ENCODE measurements around the gene ST6GALNAC2.
"Not testable (repeated sequence)": the region's sequence is repeated elsewhere in the genome, so short reads cannot be mapped to it uniquely, and the experiment has no call there.

The ST6GALNAC2 gene

GRCh38 chr17:76570877-76571471, 14.7 kb downstream of the ST6GALNAC2 start:
- no peak for DNase-seq

GRCh38 chr17:76570457-76570856, 15.2 kb downstream of the ST6GALNAC2 start:
- DNase-seq = no peak

GRCh38 chr17:76569607-76570279, 15.9 kb downstream of the ST6GALNAC2 start:
- DNase-seq = peak in 50 of 56 donors; percentile 17 to 85 (median 58)

DNA sequence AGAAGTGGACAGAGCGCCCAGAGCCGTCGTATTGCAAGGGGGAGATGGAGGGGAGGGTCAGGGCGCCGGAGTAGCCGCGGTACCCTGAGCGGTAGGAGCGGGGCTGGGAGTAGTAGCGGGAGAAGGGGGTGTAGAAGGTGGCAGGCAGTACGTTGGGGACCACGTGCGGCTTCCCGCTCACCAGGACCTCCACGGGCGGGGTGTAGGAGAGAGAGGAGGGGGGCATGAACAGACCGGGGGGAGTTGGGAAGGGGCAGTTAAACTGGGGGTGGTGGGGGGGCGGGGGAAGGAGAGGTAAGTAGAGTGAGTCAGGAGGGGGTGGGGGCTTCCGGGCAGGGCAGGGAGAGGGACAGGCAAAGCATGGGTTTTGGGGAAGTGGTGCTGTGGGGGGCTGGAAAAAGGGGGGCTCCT, 16.8 kb downstream of the ST6GALNAC2 start:
- no peak for DNase-seq

- DNase-seq = no peak
Observed at GRCh38 chr17:76567634-76568432, 17.8 kb downstream of the ST6GALNAC2 start.

GRCh38 chr17:76566988-76567431, 18.6 kb downstream of the ST6GALNAC2 start:
- no peak for DNase-seq

- no peak for DNase-seq
Observed at GRCh38 chr17:76566613-76566943, 19.1 kb downstream of the ST6GALNAC2 start.

DNA sequence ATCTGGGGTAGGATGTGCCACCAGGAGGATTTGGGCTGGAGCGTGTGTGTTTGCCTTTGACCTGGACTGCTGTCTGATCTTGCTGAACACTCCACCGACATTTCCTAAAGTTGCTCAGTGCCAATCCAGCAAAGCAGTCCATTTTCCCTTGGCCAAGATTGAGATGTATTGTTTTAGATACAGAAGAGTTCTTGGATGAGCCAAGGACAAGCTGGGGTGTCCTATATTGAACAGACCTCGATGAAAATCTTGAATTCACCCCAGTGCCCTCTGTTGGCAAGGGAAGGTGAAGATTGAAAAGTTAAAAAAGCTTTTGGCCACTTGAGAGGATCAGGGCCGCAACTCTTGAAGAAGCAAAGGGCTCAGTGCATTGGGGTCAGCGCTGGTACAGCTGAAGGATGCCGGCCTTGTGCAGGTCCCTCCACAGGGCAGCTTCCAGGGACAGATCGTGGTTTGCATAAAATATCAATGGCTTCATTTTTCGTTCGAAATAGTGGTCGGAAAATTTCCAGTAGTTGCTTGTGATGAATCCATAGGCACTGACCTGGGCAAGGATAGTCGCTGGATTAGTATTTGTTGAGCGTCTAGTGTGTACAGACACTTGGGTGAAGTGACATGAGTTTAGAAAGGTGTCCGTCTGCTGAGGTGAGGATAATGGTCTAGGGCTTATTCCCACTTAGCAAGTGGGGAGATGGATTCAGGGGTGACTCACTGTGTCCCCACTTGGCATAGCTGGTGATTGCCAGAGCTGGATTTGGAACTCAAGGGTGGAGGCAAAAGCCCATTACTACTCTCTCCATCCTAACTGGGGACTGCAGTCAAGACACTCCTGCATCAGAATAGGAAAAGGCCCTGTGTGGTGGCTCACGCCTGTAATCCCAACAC, 19.7 kb downstream of the ST6GALNAC2 start:
- no peak for DNase-seq

GRCh38 chr17:76564991-76565727, 20.5 kb downstream of the ST6GALNAC2 start:
- not testable (repeated sequence) for DNase-seq

- DNase-seq = not testable (repeated sequence)
Observed at GRCh38 chr17:76563359-76563758, 22.3 kb downstream of the ST6GALNAC2 start.

GRCh38 chr17:76562734-76563148, 22.9 kb downstream of the ST6GALNAC2 start:
- DNase-seq = no peak

- DNase-seq = no peak
Observed at GRCh38 chr17:76561799-76562268, 23.8 kb downstream of the ST6GALNAC2 start.

GRCh38 chr17:76561332-76561731, 24.3 kb downstream of the ST6GALNAC2 start:
- DNase-seq = no peak

DNA sequence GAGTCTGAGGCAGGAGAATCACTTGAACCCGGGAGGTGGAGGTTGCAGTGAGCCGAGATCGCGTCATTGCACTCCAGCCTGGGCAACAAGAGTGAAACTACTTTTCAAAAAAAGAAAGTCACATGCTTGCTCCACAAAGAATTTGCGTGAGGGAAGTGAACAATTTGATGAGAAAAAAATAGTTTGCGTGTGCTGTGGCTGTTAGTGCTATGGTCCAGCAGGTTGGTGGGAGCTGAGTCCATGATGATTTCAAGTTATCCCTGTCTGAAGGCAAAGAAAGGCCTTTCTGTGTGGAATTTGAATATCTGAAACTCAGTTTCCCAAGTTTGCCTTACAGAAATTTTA, 24.8 kb downstream of the ST6GALNAC2 start:
- DNase-seq = no peak

GRCh38 chr17:76560036-76560876, 25.4 kb downstream of the ST6GALNAC2 start:
- DNase-seq = no peak

- not testable (repeated sequence) for DNase-seq
Observed at GRCh38 chr17:76559460-76559859, 26.2 kb downstream of the ST6GALNAC2 start.

GRCh38 chr17:76558198-76559095, 27.2 kb downstream of the ST6GALNAC2 start:
- DNase-seq = peak in 7 of 56 donors; percentile 9 to 58 (median 23)
